Measurements from ENCODE around the gene OR2T35. TPM values are rescaled to one million over a fixed set of nuclear protein-coding genes. Genes with fewer than 3 reads are reported as not detected.

Gene OR2T35
- total RNA-seq, 3 donors from 2014 or later, result not detected

- TF ChIP-seq CTCF (IDR thresholded peaks at IDR 0.05), result no peak
- DNase-seq (no peak), ATAC-seq (no peak)
- Histone ChIP-seq H3K36me3 (ENCODE audit: low read depth) (no peaks in the 10 kb centered on the region), H3K4me1 (ENCODE audit: low read depth) (no peaks in the 10 kb centered on the region), H3K4me3 (no peak overlapping the region), H3K9me3 (no peaks in the 10 kb centered on the region)
- intact Hi-C loops (cut with DNase I, micrococcal nuclease), result no loop called here
Observed at GRCh38 chr1:248589334-248589733, 55.7 kb downstream of the OR2T35 start.

Other genes starting within 250 kb of the OR2T35 start
- not detected for gene OR2T1, start 242.2 kb downstream of the OR2T35 start, total RNA-seq
- gene OR2T2, start 199.6 kb downstream of the OR2T35 start, total RNA-seq, result not detected
- gene OR2T3, start 171.9 kb downstream of the OR2T35 start, total RNA-seq, result not detected
- not detected for gene OR2T5, start 156.7 kb downstream of the OR2T35 start, total RNA-seq
- gene OR2G6, start 137.2 kb downstream of the OR2T35 start, total RNA-seq, result not detected
- gene OR2T29, start 82.5 kb downstream of the OR2T35 start, total RNA-seq, result not detected
- not detected for gene OR2T34, start 70.5 kb downstream of the OR2T35 start, total RNA-seq
- not detected for gene OR2T10, start 47.6 kb downstream of the OR2T35 start, total RNA-seq
- not detected for gene OR2T11, start 10.2 kb downstream of the OR2T35 start, total RNA-seq
- gene OR2T27, start 10.2 kb upstream of the OR2T35 start, total RNA-seq, result not detected
- not detected for gene OR14I1, start 57.5 kb upstream of the OR2T35 start, total RNA-seq
- gene LYPD8, start 110.5 kb upstream of the OR2T35 start, total RNA-seq, result 100 to 1,000 TPM; 235 to 700 (median 647) TPM
- 10 to 100 TPM; 27.2 to 31.0 (median 29.3) TPM for gene SH3BP5L, start 180.6 kb upstream of the OR2T35 start, total RNA-seq
- 10 to 100 TPM; 29.6 to 38.8 (median 38.3) TPM for gene ZNF672, start 192.9 kb upstream of the OR2T35 start, total RNA-seq
- gene ZNF692, start 213.8 kb upstream of the OR2T35 start, total RNA-seq, result 10 to 100 TPM; 26.7 to 51.7 (median 43.6) TPM